AG09309 (cell line): ENCODE measurements around the gene EPHA4.

ENCODE experiments used
- DNase-seq: peaks from one replicate; pipeline ENCODE4 v3.0.0-alpha.2; 2010; ENCODE audit warnings: low read depth
- H3K4me3 ChIP-seq: 2 replicates; pipeline ENCODE4 v1.5.1; 2011; ENCODE audit warnings: mild to moderate bottlenecking, low read depth, low read length, moderate library complexity; ENCODE audit not compliant: control insufficient read depth
- TF ChIP-seq, protein P1 (sequence below): IDR thresholded peaks from 2 replicates; pipeline ENCODE4 v1.5.1; 2011; ENCODE audit warnings: mild to moderate bottlenecking, low read depth, low read length, inconsistent platforms; ENCODE audit not compliant: insufficient read depth, control insufficient read depth; ENCODE audit errors: missing control alignments

Gene EPHA4

DNA sequence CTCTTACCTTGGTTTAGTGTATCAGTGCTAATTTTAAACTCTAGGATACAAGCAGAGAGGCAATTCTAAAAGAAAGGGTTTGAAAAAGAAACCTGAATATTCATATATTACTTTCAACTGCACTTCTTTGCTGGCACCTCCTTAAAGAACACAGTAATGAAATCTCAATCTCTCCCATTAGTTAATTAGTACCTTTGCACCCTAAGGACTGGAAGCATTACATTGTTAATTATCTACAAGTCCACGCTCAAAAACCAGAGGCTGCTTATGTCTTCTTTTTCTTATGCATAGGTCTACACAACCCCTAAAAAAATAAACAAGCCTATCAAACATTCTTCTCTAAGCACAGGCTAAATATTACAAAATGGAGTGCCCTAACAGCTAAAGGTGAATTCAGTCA, 20.2 kb downstream of the EPHA4 start:
- DNase-seq, result no peak
- H3K4me3 ChIP-seq, result no peak overlapping the region
- TF ChIP-seq, protein P1, sequence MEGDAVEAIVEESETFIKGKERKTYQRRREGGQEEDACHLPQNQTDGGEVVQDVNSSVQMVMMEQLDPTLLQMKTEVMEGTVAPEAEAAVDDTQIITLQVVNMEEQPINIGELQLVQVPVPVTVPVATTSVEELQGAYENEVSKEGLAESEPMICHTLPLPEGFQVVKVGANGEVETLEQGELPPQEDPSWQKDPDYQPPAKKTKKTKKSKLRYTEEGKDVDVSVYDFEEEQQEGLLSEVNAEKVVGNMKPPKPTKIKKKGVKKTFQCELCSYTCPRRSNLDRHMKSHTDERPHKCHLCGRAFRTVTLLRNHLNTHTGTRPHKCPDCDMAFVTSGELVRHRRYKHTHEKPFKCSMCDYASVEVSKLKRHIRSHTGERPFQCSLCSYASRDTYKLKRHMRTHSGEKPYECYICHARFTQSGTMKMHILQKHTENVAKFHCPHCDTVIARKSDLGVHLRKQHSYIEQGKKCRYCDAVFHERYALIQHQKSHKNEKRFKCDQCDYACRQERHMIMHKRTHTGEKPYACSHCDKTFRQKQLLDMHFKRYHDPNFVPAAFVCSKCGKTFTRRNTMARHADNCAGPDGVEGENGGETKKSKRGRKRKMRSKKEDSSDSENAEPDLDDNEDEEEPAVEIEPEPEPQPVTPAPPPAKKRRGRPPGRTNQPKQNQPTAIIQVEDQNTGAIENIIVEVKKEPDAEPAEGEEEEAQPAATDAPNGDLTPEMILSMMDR, result no peak

DNA sequence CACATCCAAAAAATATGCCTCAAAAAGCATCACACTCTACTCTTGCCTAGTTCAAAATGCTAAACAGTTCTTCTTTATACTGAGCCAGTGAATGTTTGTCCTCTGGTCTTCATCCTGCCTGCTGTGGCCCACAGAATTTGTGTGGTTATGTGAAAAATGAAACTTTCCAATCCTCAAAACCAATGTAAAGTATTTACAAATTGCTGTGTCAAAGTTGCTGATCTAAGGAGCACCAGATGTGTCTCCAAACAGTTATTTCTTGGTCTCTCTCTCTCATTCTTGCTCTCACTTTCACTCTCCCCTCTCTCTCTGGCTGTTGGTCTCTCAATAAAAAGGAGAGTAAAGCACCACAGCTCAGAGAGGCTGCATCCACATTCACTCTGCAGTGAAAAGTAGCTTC, 23.0 kb downstream of the EPHA4 start:
- no peak for DNase-seq
- TF ChIP-seq, protein P1, result no peak

GRCh38 chr2:221546505-221547225, 25.4 kb downstream of the EPHA4 start:
- DNase-seq, result no peak
- TF ChIP-seq, protein P1, result no peak
- no peak overlapping the region for H3K4me3 ChIP-seq

More for the DNA sequence above, 23.0 kb downstream of the EPHA4 start:
- H3K4me3 ChIP-seq, result no peak overlapping the region

DNA sequence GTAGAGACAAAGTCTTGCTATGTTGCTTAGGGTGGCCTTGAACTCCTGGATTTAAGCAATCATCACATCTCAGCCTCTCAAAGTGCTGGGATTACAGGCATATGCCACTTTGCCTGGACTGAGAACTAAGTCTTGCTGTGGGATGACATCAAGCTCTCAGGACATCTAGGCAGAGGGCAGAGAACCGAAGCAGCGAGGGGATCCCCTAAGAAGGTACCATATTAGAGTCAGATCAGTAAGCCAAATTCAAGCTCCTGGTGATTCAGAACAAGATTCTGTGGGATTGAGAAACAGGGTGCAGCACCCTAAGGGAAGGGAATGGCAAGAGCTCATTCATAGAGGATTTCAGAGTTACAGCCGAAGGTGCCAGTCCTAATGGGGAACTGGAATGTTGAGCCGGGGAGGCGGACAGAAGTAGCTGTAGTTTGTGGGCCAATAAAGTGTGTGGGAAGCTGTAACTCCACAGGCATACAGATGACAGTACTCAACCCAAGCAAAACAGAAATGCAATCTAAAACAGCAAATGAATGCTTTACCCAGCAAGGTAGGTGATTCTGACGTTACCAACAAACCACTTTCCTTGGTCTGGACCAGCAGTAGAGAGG, 30.9 kb downstream of the EPHA4 start:
- no peak for DNase-seq
- no peak overlapping the region for H3K4me3 ChIP-seq
- TF ChIP-seq, protein P1, result no peak

DNA sequence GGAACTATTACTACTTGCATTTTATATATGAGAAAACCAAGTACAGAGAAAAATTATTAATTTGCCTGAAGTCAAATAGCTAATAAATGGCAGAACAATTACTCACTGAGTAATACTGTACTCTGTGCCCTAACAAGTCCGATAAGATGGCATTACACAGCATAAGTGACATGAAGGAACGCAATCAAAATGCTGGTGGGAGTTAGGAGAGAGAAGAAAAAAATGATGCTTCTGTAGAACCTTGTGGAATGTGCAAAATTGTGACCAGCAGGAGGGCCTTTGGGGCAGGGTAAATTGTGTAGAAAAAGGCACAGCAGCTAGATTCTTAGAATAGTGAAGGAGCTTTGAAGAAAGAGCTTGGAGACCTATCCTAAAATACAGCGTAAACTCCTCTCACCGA, 32.9 kb downstream of the EPHA4 start:
- no peak for DNase-seq
- TF ChIP-seq, protein P1, result no peak
- H3K4me3 ChIP-seq, result no peak overlapping the region

GRCh38 chr2:221535824-221536223, 36.3 kb downstream of the EPHA4 start:
- TF ChIP-seq, protein P1, result no peak
- DNase-seq, result no peak
- H3K4me3 ChIP-seq, result no peak overlapping the region
